ENCODE results near the gene NUDT15.

Gene NUDT15

DNA sequence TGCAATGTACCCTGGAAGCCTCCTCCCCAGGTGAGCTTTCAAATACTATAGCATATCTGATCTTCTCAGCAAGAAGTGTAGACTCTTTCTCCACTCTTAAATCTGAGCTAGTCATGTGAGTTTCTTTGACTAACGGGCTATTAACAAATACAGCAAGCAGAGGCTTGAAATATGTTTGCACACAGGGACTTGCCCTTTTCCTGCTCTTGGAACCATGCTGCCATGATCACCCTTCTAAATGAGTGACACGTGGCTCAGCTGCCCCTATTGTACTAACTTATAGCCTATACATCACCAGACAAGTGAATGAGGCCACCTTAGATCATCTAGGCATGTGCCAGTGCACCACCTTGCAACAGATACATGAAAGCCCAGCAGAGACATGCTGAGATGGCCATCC, 23.2 kb upstream of the NUDT15 start:
- DNase-seq (no peak), ATAC-seq (ENCODE audit: insufficient read depth, low read depth) (no peak)
- Histone ChIP-seq H2AFZ (ENCODE audit: low read depth, low read length) (no peak overlapping the region), H3K4me2 (ENCODE audit: insufficient read depth, low read length) (no peak overlapping the region), H3K9me3 (ENCODE audit: insufficient read depth, low read length, severe bottlenecking) (no peaks in the 10 kb centered on the region), H3K4me3 (ENCODE audit: low read depth in 1 of 2, low read length in 2 of 2) (no peak overlapping the region), H3K27me3 (ENCODE audit: insufficient read depth, low read length, poor library complexity) (no peaks in the 10 kb centered on the region), H4K20me1 (ENCODE audit: insufficient read depth, low read length) (no peaks in the 10 kb centered on the region), H3K4me1 (ENCODE audit: insufficient read depth, low read length) (no peaks in the 10 kb centered on the region), H3K27ac (ENCODE audit: low read length) (no peak overlapping the region), H3K9ac (ENCODE audit: low read depth, low read length) (no peak overlapping the region), H3K36me3 (ENCODE audit: insufficient read depth, low read length) (peaks cover 2% of the 10 kb centered on the region; the same call in 1 of the 2 replicates), H3K79me2 (ENCODE audit: insufficient read depth, low read length) (no peaks in the 10 kb centered on the region)
- TF ChIP-seq EZH2 (IDR thresholded peaks at IDR 0.05; ENCODE audit: borderline replicate concordance, low read depth, low read length, severe bottlenecking), result no peak
- no peak for TF ChIP-seq CTCF (IDR thresholded peaks at IDR 0.05; ENCODE audit: borderline replicate concordance, extremely low read depth, low read length, poor library complexity, severe bottlenecking)

GRCh38 chr13:48018637-48019036, 18.9 kb upstream of the NUDT15 start:
- Histone ChIP-seq H2AFZ (ENCODE audit: low read depth, low read length) (no peak overlapping the region), H3K4me3 (ENCODE audit: low read depth in 1 of 2, low read length in 2 of 2) (no peak overlapping the region), H3K36me3 (ENCODE audit: insufficient read depth, low read length) (peaks cover 2% of the 10 kb centered on the region; the same call in 1 of the 2 replicates), H3K27me3 (ENCODE audit: insufficient read depth, low read length, poor library complexity) (no peaks in the 10 kb centered on the region), H3K9ac (ENCODE audit: low read depth, low read length) (no peak overlapping the region), H3K4me2 (ENCODE audit: insufficient read depth, low read length) (no peak overlapping the region), H3K27ac (ENCODE audit: low read length) (no peak overlapping the region), H3K79me2 (ENCODE audit: insufficient read depth, low read length) (no peaks in the 10 kb centered on the region), H4K20me1 (ENCODE audit: insufficient read depth, low read length) (no peaks in the 10 kb centered on the region), H3K9me3 (ENCODE audit: insufficient read depth, low read length, severe bottlenecking) (no peaks in the 10 kb centered on the region), H3K4me1 (ENCODE audit: insufficient read depth, low read length) (no peaks in the 10 kb centered on the region)
- DNase-seq (no peak), ATAC-seq (ENCODE audit: insufficient read depth, low read depth) (no peak)
- TF ChIP-seq EZH2 (IDR thresholded peaks at IDR 0.05; ENCODE audit: borderline replicate concordance, low read depth, low read length, severe bottlenecking) (no peak), CTCF (IDR thresholded peaks at IDR 0.05; ENCODE audit: borderline replicate concordance, extremely low read depth, low read length, poor library complexity, severe bottlenecking) (no peak)

- Histone ChIP-seq H3K4me3 (ENCODE audit: low read depth in 1 of 2, low read length in 2 of 2) (no peak overlapping the region), H3K27ac (ENCODE audit: low read length) (no peak overlapping the region), H3K27me3 (ENCODE audit: insufficient read depth, low read length, poor library complexity) (no peaks in the 10 kb centered on the region), H4K20me1 (ENCODE audit: insufficient read depth, low read length) (no peaks in the 10 kb centered on the region), H3K4me1 (ENCODE audit: insufficient read depth, low read length) (no peaks in the 10 kb centered on the region), H3K9ac (ENCODE audit: low read depth, low read length) (no peak overlapping the region), H2AFZ (ENCODE audit: low read depth, low read length) (no peak overlapping the region), H3K4me2 (ENCODE audit: insufficient read depth, low read length) (no peak overlapping the region), H3K36me3 (ENCODE audit: insufficient read depth, low read length) (no peaks in the 10 kb centered on the region), H3K79me2 (ENCODE audit: insufficient read depth, low read length) (no peaks in the 10 kb centered on the region), H3K9me3 (ENCODE audit: insufficient read depth, low read length, severe bottlenecking) (no peaks in the 10 kb centered on the region)
- TF ChIP-seq EZH2 (IDR thresholded peaks at IDR 0.05; ENCODE audit: borderline replicate concordance, low read depth, low read length, severe bottlenecking) (no peak), CTCF (IDR thresholded peaks at IDR 0.05; ENCODE audit: borderline replicate concordance, extremely low read depth, low read length, poor library complexity, severe bottlenecking) (no peak)
- ATAC-seq (ENCODE audit: insufficient read depth, low read depth) (no peak), DNase-seq (no peak)
Observed at GRCh38 chr13:48019796-48020195, 17.7 kb upstream of the NUDT15 start.

DNA sequence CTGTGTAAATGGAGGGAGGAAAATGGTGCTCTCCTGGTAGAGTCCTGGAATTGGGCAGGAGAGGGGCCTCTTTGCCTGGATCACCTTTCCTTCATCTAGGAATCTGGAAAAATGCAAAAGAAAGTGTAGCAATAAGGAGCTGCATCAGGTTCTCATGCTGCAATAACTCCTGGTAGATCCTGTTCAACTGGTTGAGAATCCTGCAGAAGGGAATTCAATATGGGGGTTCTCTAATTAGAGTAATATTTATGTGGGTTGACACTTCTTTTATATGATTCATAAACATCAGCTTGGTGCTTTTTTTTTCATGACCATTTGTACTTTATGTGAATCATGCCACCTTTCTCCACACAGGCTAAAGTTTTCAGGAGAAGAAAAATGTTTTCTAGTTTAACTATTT, 9.5 kb upstream of the NUDT15 start:
- Histone ChIP-seq H3K9me3 (ENCODE audit: insufficient read depth, low read length, severe bottlenecking) (peaks cover 16% of the 10 kb centered on the region), H2AFZ (ENCODE audit: low read depth, low read length) (no peak overlapping the region), H4K20me1 (ENCODE audit: insufficient read depth, low read length) (no peaks in the 10 kb centered on the region), H3K79me2 (ENCODE audit: insufficient read depth, low read length) (peaks cover 4% of the 10 kb centered on the region; the same call in 1 of the 2 replicates), H3K4me3 (ENCODE audit: low read depth in 1 of 2, low read length in 2 of 2) (no peak overlapping the region), H3K36me3 (ENCODE audit: insufficient read depth, low read length) (peaks cover 19% of the 10 kb centered on the region; the same call in 1 of the 2 replicates), H3K27ac (ENCODE audit: low read length) (no peak overlapping the region), H3K27me3 (ENCODE audit: insufficient read depth, low read length, poor library complexity) (no peaks in the 10 kb centered on the region), H3K9ac (ENCODE audit: low read depth, low read length) (no peak overlapping the region), H3K4me2 (ENCODE audit: insufficient read depth, low read length) (no peak overlapping the region), H3K4me1 (ENCODE audit: insufficient read depth, low read length) (no peaks in the 10 kb centered on the region)
- ATAC-seq (ENCODE audit: insufficient read depth, low read depth), result no peak
- DNase-seq, result no peak
- TF ChIP-seq EZH2 (IDR thresholded peaks at IDR 0.05; ENCODE audit: borderline replicate concordance, low read depth, low read length, severe bottlenecking), result no peak
- TF ChIP-seq CTCF (IDR thresholded peaks at IDR 0.05; ENCODE audit: borderline replicate concordance, extremely low read depth, low read length, poor library complexity, severe bottlenecking), result no peak
